OCI-LY7 (cell line): ENCODE measurements around the gene SLC1A3. TPM values are rescaled to one million over a fixed set of nuclear protein-coding genes. Genes with fewer than 3 reads are reported as not detected.

Experiments used
- BruUV-seq: library from RNA; stranded (reverse); fragments of 400-500 nt; replicated peaks from 2 replicates; lab custom pipeline; 2021; lab: Mats Ljungman, UMichigan
- CTCF ChIA-PET: fragments of 300-600 bp; sonication (Branson Sonifier 250); formaldehyde crosslinking; loops from one replicate; lab custom pipeline; 2022; ENCODE audit warnings: antibody characterized with exemption; ENCODE audit not compliant: unreplicated experiment; lab: Charles Lee
- POLR2A ChIA-PET: fragments of 300-600 bp; sonication (Branson Sonifier 250); formaldehyde crosslinking; loops from one replicate; lab custom pipeline; 2022; ENCODE audit warnings: antibody characterized with exemption; lab: Charles Lee
- DNase-seq: peaks from one replicate; pipeline ENCODE4 v3.0.0-alpha.2; 2015; ENCODE audit warnings: low spot score
- H2AFZ ChIP-seq: fragments of 200-600 bp; sonication (generic), shearing (Covaris generic); 2 replicates; pipeline ENCODE4 v1.6.1; 2014; ENCODE audit warnings: mild to moderate bottlenecking, antibody characterized with exemption, low read length, moderate library complexity
- H3K27ac ChIP-seq: fragments of 200-600 bp; sonication (generic); 2 replicates; pipeline ENCODE4 v1.5.1; 2014; ENCODE audit warnings: mixed run types, low read depth, mild to moderate bottlenecking, moderate library complexity, low read length, inconsistent platforms; ENCODE audit not compliant: poor library complexity, severe bottlenecking
- H3K36me3 ChIP-seq: fragments of 200-600 bp; sonication (generic); 2 replicates; pipeline ENCODE4 v1.6.1; 2014; ENCODE audit warnings: mild to moderate bottlenecking, antibody characterized with exemption, low read length, moderate library complexity, mixed read lengths; ENCODE audit not compliant: insufficient read depth
- H3K4me1 ChIP-seq: fragments of 200-600 bp; sonication (generic); 2 replicates; pipeline ENCODE4 v1.5.1; 2014; ENCODE audit warnings: mild to moderate bottlenecking, low read length; ENCODE audit not compliant: insufficient read depth, poor library complexity, severe bottlenecking
- H3K4me2 ChIP-seq: fragments of 200-600 bp; sonication (generic); 2 replicates; pipeline ENCODE4 v1.6.1; 2014; ENCODE audit warnings: mild to moderate bottlenecking, low read length
- H3K4me3 ChIP-seq: fragments of 200-600 bp; sonication (generic); 2 replicates; pipeline ENCODE4 v1.5.1; 2014; ENCODE audit warnings: mild to moderate bottlenecking, low read depth, low read length; ENCODE audit not compliant: poor library complexity, severe bottlenecking
- H3K79me2 ChIP-seq: fragments of 200-600 bp; sonication (generic); 2 replicates; pipeline ENCODE4 v1.6.1; 2016; ENCODE audit warnings: low read depth, mild to moderate bottlenecking, low read length, moderate library complexity, mixed read lengths; ENCODE audit not compliant: insufficient read depth
- H3K9me2 ChIP-seq: fragments of 200-600 bp; sonication (generic); 2 replicates; pipeline ENCODE4 v1.6.1; 2016; ENCODE audit warnings: mild to moderate bottlenecking, low read length, mixed read lengths; ENCODE audit not compliant: insufficient read depth
- H3K9me3 ChIP-seq: fragments of 200-600 bp; sonication (generic); 2 replicates; pipeline ENCODE4 v1.6.1; 2014; ENCODE audit warnings: mild to moderate bottlenecking, mixed run types, low read length, mixed read lengths
- H4K20me1 ChIP-seq: fragments of 200-600 bp; sonication (generic); 2 replicates; pipeline ENCODE4 v1.6.1; 2014; ENCODE audit warnings: mild to moderate bottlenecking, antibody characterized with exemption, low read length, moderate library complexity, mixed read lengths; ENCODE audit not compliant: insufficient read depth
- CTCF ChIP-seq: fragments of 200-600 bp; sonication (generic); conservative IDR thresholded peaks from 2 replicates; pipeline ENCODE4 v1.5.1; 2014; ENCODE audit warnings: mild to moderate bottlenecking, antibody characterized with exemption, low read length, moderate library complexity, mixed read lengths
- EZH2phosphoT487 ChIP-seq: fragments of 200-600 bp; sonication (generic); IDR thresholded peaks from 2 replicates; pipeline ENCODE4 v1.6.1; 2018; ENCODE audit warnings: low read depth, borderline replicate concordance, mild to moderate bottlenecking, mixed run types, antibody characterized with exemption, low read length, moderate library complexity, mixed read lengths
- intact Hi-C: fragments of 100-400 bp; cut with micrococcal nuclease; formaldehyde crosslinking; loops from one replicate; pipeline ENCODE4 v1.10.0; 2022; ENCODE audit not compliant: unreplicated experiment
- total RNA-seq, 2 experiments: library from RNA; depleted of rRNA in 1 of 2; stranded (reverse); fragments of >200 nt in 1 of 2; shearing (Covaris generic) in 1 of 2; gene quantifications; 2 replicates each; pipeline ENCODE4 v1.2.3, GENCODE V29; 2014 to 2022

The SLC1A3 gene
- total RNA-seq, 2 experiments from 2014 or later = not detected

- Histone ChIP-seq H3K4me1 (peaks cover 16% of the 10 kb centered on the region), H3K79me2 (no peaks in the 10 kb centered on the region), H3K9me2 (no peaks in the 10 kb centered on the region), H3K36me3 (peaks cover 9% of the 10 kb centered on the region), H3K4me2 (no peak overlapping the region), H4K20me1 (no peaks in the 10 kb centered on the region), H3K4me3 (no peak overlapping the region), H2AFZ (no peak overlapping the region), H3K27ac (no peak overlapping the region), H3K9me3 (peaks cover 8% of the 10 kb centered on the region; the same call in 1 of the 2 replicates)
- no peak for DNase-seq
- POLR2A ChIA-PET = interaction anchor here (0.7 kb wide), 1 partner anchor 13 kb away, joined by 3 read pairs; no protein-coding TSS in a partner anchor
- intact Hi-C loops = no loop called here
- BruUV-seq = no TSS peak
- CTCF ChIA-PET = no interaction called here
- no peak for TF ChIP-seq EZH2phosphoT487
- TF ChIP-seq CTCF = no peak
Observed at GRCh38 chr5:36704131-36704530, 97.7 kb downstream of the SLC1A3 start.

GRCh38 chr5:36705055-36705454 is 98.6 kb downstream of the SLC1A3 start:
- H3K9me3 ChIP-seq = peaks cover 8% of the 10 kb centered on the region; the same call in 1 of the 2 replicates
- no peak overlapping the region for H3K4me2 ChIP-seq
- H3K79me2 ChIP-seq = no peaks in the 10 kb centered on the region
- H3K4me3 ChIP-seq = no peak overlapping the region
- no peak for DNase-seq
- no peak overlapping the region for H2AFZ ChIP-seq
- no peaks in the 10 kb centered on the region for H3K9me2 ChIP-seq
- BruUV-seq = no TSS peak
- intact Hi-C loops = no loop called here
- no peaks in the 10 kb centered on the region for H4K20me1 ChIP-seq
- peaks cover 9% of the 10 kb centered on the region for H3K36me3 ChIP-seq
- no peak overlapping the region for H3K27ac ChIP-seq
- CTCF ChIA-PET = no interaction called here
- no peak for TF ChIP-seq EZH2phosphoT487
- no peak for TF ChIP-seq CTCF
- peaks cover 16% of the 10 kb centered on the region for H3K4me1 ChIP-seq
- POLR2A ChIA-PET = interaction anchor here (0.6 to 0.7 kb wide), 2 partner anchors 30 to 263 kb away, joined by 3 read pairs; no protein-coding TSS in a partner anchor

GRCh38 chr5:36706662-36707061 is 100.3 kb downstream of the SLC1A3 start:
- no peak overlapping the region for H3K27ac ChIP-seq
- no peak for TF ChIP-seq EZH2phosphoT487
- TF ChIP-seq CTCF = no peak
- DNase-seq = no peak
- H3K4me1 ChIP-seq = peaks cover 4% of the 10 kb centered on the region
- POLR2A ChIA-PET = interaction anchor here (1.4 kb wide), 1 partner anchor 23 kb away, joined by 3 read pairs; no protein-coding TSS in a partner anchor
- no peak overlapping the region for H3K4me2 ChIP-seq
- no TSS peak for BruUV-seq
- no peaks in the 10 kb centered on the region for H3K79me2 ChIP-seq
- CTCF ChIA-PET = interaction anchor here (1.0 kb wide), 1 partner anchor 10 kb away, joined by 3 read pairs; no protein-coding TSS in a partner anchor
- peaks cover 9% of the 10 kb centered on the region for H3K36me3 ChIP-seq
- no peaks in the 10 kb centered on the region for H4K20me1 ChIP-seq
- H3K9me2 ChIP-seq = no peaks in the 10 kb centered on the region
- no peak overlapping the region for H3K4me3 ChIP-seq
- no peak overlapping the region for H2AFZ ChIP-seq
- H3K9me3 ChIP-seq = peaks cover 8% of the 10 kb centered on the region; the same call in 1 of the 2 replicates
- intact Hi-C loops = no loop called here
